NCI-H2107 (cell line): Measurements from ENCODE around the gene TMUB1.

Source experiments
- DNase-seq: peaks from one replicate; lab custom pipeline; 2025; lab: John Stamatoyannopoulos, UW

TMUB1 gene

DNA sequence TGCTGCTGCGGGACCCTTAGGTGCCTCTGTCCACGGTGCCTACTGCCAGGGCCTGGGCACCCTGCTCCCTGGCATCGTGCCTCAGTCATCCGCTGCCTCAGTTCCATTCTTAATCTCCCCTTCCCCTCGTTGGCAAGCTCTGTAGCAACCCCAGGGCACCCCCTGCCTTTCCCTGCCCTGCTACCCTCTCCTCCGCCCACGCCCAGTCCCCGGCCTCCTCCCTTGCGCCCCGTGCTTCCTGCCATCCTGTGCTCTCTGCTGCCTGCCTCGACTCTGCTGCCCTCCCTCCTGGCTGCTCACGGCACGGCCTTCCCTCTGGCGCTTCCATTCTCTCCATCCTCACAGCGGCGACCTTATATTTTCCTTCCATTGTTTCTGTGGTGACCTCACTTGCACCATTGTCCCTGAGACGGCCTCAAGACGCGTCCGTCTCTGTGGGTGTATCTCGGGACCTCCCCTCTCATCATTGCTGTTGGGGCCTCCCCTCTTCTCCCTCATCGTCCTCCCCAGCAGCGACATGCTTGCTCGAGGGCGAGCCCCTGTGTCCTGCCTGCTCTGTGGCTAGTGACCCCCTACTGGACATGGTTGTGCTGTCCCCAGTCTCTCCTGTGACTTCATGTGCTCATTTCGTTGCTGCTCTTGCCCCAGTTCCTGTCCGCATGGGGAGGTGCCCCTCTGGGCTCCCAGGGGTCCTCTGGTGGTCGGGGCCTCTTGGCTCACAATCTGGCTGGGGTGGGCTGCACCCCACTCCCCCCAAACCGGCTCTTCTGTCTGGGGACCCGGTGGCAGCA, 38.3 kb upstream of the TMUB1 start:
- no peak for DNase-seq

DNA sequence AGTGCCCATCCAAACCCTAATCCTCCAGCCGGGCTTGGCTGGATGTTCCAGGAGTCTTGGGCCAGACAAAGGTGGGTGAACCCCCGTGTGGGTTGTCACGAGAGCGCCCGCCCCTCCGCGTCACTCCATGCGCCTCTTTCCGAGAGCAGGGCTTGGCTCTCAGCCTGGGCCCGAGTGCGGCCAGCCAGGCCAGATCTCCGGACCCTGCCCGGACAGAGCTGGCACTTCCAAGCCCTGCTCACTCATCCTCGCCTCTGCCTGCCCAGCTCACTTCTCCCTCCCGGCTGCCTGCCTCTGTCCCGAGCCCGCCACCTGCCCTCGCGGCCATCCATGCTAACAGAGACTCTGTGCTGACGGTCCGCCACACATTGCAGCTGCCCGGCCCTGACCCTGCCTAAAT, 37.6 kb upstream of the TMUB1 start:
- DNase-seq, result no peak

DNA sequence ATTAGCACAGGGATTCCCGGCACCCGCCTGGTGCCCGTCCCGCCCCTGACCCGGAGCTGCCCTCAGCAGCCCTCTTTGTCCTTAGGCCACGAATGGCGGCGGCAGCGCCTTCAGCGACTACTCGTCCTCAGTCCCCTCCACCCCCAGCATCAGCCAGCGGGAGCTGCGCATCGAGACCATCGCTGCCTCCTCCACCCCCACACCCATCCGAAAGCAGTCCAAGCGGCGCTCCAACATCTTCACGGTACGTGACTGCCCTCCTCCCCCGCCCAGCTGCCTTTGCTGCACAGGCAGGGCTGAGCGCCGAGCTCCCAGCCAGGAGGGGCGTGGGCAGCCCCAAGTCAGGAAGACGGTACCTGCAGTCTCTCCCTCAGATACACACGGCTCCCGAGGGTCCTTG, 36.6 kb upstream of the TMUB1 start:
- DNase-seq, result no peak

DNA sequence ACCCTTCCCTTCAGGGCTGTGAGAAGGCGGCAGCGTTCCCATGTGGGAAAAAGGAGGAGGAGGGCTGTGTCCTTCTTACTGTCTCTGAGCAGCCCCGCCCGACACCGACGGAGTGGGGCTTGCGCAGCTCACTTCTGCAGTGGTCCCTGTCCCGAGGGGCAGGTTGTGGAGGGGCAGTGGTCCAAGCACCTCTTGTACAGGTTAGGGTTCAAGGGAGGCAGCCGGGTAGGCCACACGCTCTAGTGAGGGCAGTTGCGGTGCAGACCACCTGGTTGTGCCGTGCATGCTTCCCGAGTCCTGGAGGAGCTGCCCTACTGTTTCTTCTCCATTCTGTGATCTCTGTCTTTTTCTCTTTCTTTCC, 35.7 kb upstream of the TMUB1 start:
- no peak for DNase-seq

DNA sequence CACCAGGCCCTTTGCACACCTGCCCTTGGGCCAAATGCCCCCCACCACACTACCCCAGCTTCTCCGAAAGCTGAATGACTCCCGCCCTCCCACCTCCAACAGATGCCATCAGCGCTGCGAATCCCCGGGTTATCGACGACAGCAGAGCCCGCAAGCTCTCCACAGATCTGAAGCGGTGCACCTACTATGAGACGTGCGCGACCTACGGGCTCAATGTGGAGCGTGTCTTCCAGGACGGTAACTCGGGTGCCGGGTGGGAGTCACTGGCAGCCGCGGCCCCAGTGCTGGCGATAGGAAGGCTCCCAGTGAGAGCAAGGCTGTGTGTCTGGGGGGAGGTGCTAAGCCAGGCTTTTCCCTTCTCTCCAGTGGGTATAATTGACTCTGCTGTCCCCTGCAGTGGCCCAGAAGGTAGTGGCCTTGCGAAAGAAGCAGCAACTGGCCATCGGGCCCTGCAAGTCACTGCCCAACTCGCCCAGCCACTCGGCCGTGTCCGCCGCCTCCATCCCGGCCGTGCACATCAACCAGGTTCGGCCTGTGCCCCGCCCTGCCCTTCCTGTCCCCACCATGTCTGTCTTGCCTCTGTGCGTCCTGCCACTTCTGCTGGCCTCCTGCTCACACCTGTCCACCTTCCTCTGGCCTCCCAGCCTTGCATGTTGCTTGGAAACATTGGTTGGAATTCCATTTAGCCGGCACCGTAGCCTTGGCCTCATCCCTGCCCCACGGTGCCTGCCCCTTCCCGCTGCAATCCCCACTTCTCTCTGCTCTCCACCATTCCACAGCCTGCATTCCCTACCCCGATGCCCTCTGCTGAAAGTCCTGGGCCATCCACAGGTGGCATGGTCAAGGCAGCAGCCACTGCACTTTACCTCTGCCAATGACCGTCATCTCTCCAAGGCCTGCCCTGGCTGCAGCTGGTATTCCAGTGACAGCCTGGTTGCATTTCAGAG, 35.1 kb upstream of the TMUB1 start:
- DNase-seq, result no peak

DNA sequence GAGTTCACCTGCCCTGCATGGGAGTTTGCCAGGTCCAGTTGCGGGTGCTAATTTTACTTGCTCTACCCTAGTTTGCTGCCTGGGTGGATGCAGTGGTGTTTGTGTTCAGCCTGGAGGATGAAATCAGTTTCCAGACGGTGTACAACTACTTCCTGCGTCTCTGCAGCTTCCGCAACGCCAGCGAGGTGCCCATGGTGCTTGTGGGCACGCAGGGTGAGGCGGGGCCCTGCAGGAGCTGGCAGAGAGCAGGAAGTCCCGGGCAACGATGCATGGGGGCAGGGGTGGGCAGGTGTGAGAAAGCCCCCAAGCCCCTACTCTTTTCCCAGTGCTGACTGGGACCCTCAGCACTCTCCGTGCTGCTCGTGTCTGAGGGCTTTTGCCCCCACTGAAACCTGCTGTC, 34.3 kb upstream of the TMUB1 start:
- no peak for DNase-seq

DNA sequence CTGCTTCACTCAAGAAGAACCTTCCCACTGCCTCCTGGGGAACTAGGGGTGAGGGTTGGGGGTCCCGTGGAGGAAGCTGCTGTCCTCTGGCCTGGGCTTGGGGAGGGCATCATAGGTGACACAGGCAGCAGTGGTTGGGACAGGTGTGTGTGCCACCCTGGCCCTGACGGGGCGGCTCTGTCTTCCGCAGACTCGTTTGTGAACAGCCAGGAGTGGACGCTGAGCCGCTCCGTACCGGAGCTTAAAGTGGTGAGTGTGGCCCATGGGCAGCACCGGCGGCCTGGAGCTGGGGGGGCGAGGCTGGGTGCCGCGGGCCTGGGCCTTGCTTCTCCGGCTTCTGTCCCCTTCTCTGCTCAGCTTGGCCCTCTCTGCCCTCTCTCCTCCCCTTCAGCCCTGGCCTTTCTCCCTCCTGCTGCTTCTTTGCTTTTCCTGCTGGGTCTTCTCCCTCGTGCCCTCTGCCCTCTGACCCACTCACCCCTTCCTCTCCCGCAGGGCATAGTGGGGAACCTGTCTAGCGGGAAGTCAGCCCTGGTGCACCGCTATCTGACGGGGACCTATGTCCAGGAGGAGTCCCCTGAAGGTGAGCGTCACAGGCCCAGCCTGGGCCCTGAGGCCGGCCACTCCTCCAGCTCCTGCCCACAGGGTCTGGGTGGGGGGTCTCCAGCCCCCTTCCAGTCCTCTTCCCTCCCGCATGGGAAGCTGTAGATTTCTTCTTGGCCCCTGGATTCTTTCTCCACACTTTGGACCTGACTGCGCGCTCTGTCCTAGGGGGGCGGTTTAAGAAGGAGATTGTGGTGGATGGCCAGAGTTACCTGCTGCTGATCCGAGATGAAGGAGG, 33.5 kb upstream of the TMUB1 start:
- DNase-seq, result no peak

DNA sequence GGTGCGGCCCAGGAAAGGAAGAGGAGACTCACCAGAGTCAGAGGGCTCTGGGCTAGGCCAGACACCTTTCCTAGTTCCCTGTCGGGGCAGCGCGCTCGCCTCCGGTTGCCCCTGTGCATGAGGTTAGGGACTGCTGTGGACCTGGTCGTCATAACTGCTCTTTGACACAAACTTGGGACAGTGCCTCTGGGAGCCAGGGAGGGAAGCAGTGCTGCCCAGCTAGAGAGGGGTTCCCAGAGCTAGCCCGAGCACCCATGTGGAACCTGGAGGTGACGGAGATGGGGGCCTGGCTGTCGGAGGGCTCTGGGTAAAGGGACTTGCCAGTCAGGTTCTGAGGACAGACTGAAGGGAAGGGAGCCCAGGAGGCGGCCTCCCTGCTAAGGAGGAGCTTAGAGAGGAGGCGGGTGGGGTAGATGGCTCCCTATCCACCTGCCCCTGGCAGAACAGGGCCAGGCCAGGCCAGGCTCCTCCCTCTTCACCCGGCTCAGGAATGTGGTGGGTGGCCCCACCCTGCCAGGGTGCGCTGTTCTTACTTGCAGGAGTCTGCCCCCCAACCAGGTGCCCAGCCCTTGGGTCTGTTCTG, 32.6 kb upstream of the TMUB1 start:
- no peak for DNase-seq

DNA sequence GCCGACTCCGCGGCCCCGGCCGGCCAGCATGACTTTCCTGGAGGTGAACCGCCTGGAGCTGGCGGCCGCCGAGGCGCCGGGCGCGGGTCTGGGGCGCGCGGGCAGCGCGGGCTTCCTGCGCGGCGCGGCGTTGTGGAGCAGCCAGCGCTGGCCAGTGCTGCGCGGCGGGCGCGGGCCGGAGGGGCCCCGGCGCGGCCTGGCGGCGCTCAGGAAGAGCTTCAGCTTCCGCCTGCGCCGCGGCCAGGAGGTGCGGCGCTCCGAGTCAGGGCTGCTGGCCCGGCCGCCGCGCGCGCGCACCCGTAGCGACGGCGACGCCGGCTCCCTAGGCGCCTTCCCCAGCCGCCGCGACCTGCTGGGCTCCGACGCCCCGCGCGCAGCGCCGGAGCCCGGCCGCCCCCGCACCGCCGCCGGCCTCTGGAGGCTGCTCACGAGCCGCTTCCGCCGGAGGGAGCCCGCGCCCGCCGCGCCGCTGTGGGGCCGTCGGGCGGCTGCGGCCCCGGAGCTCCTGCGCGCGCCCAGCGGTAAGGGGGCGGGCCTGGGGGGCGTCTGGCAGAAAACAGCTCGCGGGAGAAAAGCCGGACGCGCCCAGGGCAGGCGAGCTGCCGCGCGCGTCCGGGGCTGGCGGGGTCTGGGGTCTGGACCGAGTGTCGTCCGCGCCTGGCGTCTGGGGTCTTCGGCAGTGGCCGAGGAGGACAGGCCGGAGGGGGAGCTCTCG, 32.0 kb upstream of the TMUB1 start:
- no peak for DNase-seq

DNA sequence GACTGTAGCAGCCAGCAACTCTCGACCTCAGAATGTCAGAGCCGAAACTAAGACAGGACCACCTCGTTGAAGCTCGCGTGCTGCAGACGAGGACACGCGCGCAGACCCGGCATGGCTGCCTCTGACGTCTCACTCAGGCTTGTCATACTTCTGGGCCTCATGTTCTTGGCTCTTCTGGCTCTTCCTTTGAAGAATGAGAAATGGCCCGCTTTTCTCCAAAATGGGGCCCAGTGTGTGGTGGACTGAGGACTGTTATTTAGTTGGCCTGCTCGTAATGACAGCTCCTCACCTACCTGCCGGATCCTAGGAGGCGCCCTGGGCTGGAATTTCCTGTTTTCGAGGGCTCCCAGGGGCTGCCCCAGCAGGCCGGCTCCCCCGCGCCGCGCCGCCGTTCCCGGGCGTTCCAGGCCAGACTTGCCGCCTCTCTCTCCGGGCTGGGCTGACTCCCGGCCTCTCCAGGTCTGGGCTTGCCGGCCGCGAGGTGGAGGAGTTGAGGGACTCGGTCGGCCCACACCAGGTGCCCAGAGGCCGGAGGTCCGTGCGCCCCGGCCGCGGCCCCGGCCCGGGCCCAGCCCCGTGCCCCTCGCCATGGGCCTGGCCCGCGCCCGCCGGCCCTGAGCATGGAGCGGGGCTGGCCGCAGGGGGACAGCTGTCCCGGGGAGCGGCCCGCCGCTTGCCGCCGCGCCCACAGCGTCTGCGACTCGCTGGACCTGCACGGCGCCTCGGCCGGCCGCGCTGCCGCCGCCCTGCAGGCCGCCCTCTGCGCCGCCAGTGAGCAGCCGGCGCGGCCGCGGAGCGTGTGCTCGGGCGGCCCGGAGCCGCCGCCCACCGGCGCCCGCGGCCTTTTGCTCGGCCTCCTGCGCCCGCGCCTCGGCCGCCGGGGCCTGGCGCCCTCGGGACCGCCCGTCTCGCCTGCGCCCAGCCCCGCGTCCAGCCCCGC, 31.1 kb upstream of the TMUB1 start:
- no peak for DNase-seq

DNA sequence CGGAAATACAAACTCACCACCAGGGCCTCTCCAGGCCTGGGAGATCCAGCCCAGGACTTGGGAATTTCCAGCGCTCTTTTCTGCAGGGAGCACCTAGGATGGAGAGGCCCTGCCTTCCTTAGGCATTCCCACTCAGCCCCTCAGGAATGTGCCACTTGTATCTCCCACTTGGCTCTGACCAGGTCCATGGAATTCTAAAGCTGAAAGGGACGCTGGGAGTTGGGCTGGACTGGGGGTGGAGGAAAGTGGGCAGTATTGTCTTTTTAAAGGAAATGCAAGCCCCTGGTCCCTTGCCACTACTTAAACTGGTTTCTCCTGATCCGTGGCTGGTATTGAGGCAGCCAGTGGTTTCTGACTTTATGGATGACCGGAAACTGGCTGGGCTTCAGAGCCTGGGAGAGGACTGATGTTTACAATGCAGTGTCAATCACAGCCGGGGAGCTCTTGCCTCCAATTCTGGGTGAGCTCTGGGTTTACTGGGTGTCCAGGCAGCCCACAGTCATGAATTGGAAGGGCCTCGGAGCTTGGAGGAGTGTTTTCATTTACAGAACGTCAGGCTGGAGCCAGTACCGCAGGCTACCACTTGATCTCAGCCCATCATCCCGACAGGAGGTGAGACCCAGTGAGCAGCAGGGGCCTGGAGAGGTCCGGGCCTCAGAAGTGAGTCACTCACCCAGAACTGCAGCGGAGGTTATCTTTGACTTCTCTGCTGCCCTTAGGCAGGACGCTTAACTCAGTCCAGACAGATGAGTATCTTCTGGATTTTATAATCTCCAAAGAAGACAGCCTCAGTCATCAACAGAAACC, 30.3 kb upstream of the TMUB1 start:
- no peak for DNase-seq

DNA sequence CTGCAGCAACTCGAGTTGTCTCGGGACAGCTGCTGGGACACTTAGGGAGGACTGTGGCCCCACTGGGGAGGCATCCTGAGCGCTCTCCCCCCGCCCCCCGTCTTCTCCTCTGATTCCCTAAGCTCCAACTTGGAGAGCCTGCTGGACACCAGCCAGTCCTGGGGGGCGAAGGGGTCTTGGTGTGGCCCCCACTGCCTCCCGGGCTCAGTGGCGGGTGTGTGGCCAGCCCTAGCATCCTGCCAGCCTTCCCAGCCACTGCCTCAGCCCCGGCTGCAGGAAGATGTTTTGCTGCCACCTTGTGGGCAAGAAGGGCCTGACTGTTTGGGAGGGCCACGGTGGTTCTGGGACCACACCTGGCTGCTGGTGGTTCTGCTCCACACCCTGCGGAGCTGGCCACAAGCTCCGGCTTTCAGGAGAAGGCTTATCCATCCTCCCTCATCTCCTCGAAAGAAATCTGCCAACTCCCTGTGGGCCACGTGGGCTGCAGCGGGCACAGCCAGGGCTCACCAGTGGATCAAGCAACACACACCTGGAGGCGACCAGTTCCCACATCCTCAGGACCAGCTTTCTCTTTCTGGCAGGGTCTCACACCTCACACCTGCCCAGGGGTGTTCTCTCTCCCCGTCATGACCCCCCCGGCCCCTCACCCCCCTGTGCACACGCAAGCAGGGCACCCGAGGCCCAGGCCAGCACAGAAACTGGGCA, 27.8 kb upstream of the TMUB1 start:
- DNase-seq, result peak; percentile 51

DNA sequence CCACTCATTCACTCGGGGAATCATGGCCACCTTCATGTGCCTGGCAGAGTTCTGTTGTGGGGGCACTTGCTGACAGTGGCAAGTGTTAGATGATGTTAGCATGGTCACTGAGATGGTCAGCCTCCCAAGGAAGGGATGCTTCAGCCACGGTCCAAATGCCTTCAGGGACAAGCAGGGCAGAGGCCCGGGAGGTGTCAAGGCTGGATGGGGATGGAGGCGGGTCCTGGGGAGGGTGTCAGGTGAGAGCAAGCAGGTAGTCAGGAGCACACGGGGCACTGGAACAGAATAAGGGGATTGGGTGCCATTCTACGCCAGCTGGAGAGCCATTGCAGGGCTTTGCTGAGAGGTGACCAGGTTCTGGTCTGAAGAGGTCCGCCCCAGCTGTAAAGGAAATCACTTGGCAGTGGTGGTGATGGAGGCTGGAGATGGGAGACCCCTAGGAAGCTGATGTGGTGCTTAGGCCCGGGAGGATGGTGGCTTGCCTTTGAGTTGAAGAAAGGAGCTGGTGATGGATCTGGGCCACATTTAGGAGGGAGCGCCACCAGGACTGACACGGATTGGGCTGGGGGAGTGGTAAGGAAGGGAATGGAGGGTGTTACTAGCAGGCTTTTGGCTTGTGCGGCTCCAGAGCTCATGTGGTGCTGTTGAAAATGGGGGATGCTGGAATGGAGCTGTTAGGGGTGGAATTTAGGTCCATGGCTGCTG, 27.1 kb upstream of the TMUB1 start:
- DNase-seq, result no peak

DNA sequence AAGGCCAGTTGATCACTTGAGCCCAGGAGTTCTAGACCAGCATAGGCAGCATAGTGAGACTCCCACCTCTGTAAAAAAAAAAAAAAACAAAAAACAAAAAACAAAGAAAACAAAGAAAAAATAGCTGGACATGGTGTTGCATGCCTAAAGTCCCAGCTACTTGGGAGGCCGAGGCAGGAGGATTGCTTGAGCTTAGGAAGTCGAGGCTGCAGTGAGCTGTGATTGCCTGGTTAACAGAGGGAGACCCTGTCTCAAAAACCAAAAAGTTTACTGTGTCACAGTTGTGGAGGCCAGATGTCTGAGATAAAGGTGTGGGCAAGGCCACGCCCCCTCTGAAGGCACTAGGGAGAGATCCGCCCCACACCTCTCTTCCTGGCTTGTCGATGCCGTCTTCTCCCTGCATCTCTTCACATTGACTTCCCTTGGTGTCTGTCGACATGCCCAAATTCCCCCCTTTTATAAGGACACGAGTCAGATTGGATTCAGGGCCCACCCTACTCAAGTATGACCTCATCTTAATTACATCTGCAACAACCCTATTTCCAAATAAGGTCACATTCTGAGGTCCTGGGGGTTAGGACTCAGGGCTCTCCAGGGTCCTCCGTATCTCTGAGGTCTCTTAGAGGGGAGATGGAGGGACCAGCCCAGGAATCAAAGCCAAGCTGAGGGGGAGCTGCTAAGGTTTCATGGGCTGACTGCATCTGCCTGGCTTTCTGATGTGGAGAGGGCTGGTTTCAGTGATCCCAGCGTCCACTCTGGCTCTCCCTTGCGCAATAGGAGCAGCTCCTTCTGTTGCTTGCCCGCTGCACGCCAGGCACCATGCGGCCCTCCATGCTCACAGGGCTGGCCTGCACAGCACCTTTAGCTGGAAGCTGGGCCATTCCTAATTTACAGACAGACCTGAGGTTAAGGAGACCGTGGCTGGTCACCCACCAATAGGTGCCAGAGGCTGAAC, 26.1 kb upstream of the TMUB1 start:
- no peak for DNase-seq

DNA sequence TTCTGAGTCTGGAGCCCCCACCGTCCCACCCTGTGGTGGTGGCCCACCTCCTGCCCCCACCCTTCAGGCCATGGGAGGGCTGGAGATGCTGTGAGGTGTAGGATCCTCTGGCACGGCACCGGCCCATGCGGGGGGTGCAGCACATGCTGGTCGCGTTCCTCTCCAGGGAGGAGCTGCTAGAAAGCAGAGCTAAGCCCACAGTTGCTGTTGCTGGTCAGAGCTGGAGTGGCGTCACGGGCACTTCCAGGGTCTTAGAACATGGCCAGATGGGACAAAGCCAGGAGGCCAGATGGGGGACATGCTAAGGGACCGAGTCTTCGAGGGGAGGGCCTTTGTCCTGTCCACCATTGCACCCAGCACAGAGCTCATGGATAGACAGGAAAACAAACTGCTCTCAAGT, 24.6 kb upstream of the TMUB1 start:
- no peak for DNase-seq

DNA sequence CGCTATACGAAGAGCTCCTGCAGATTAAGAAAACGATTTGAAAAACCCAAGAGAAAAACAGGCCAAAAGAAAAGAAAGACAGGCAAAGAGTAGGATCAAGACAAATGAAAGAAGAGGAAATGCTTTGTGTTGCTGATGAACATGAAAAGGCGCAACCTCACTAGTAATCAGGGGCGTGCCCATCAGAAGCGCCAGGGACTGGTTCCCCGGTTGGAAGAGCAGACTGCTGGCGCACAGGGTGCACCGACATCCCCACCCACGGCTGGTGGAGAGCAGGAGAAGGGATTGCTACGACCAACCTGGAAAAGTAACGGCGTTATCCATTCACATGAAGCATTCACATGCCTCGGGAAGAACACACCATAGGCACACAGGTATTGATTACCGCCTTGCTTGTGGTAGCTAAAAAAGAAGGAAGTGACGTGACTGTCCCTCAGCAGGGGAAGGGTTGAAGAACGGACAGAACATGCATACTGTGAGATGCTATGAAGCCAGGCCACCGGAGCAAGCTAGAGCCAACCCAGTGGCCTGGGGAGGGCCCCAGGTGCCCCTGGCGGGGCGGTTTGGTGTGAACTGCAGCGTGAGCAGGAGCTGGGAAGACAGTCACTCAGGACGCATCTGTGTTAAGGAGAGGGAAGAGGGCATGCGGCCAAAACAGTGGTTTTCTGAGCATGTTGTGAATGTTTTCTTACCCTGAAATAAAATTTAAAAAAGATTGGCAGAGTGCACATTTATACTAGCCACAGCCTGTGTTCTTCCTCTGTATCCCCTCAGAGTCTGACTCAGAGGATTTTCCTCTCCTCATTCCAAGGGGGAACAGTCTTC, 21.3 kb upstream of the TMUB1 start:
- no peak for DNase-seq
